Epithelial cell of umbilical artery (primary cell): Measurements from ENCODE around the gene NFXL1. TPM values are rescaled to one million over a fixed set of nuclear protein-coding genes. Genes with fewer than 3 reads are reported as not detected.

ENCODE experiments used
- total RNA-seq: library from RNA; depleted of rRNA; stranded (reverse); fragments of >200 nt; gene quantifications from 2 replicates; pipeline ENCODE4 v1.2.3, GENCODE V29; 2014

NFXL1 gene
- 5.5 and 7.0 TPM in 2 replicates for total RNA-seq

GRCh38 chr4:47914220-47914925 is at the start of gene NFXL1:
Gene NFXL1, minus strand, starts transcription at chr4:47914583. Its CDS starts 380 bp downstream, at chr4:47914203.

GRCh38 chr4:47837908-47838294 is 76.5 kb downstream of the NFXL1 start, which contains the start of gene CORIN:
Gene CORIN, minus strand, starts transcription at chr4:47838067. Its CDS starts 118 bp downstream, at chr4:47837949.

Other genes starting within 250 kb of the NFXL1 start
- under 0.01 TPM in 1 of 2 replicates, not detected in the other for gene CORIN, start 76.5 kb downstream of the NFXL1 start, total RNA-seq
- 0.32 TPM in 1 of 2 replicates, not detected in the other for gene CNGA1, start 102.1 kb upstream of the NFXL1 start, total RNA-seq
- gene NIPAL1, start 102.2 kb upstream of the NFXL1 start, total RNA-seq, result 2.0 and 3.2 TPM in 2 replicates
- 0.65 and 1.7 TPM in 2 replicates for gene TXK, start 219.7 kb upstream of the NFXL1 start, total RNA-seq